Measurements from ENCODE around the gene NHERF2.

Gene NHERF2

DNA sequence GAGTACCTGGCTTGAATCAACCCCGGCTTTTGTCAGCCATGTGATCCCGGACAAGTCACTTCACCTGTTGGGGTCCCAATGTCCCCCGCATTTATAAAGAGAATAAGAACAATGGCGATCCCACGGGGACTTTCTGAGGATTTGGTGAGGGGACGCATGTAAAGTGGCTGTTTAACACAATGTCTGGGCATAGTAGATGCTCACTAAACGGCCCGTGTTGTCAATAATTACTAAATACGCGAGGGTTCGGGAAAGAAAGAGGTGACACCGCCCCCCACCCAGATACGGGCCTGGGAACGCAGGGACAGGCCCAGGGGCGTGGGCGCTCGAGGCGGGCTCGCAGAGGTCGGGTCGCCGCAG, 35.1 kb upstream of the NHERF2 start:
- no peak for DNase-seq

DNA sequence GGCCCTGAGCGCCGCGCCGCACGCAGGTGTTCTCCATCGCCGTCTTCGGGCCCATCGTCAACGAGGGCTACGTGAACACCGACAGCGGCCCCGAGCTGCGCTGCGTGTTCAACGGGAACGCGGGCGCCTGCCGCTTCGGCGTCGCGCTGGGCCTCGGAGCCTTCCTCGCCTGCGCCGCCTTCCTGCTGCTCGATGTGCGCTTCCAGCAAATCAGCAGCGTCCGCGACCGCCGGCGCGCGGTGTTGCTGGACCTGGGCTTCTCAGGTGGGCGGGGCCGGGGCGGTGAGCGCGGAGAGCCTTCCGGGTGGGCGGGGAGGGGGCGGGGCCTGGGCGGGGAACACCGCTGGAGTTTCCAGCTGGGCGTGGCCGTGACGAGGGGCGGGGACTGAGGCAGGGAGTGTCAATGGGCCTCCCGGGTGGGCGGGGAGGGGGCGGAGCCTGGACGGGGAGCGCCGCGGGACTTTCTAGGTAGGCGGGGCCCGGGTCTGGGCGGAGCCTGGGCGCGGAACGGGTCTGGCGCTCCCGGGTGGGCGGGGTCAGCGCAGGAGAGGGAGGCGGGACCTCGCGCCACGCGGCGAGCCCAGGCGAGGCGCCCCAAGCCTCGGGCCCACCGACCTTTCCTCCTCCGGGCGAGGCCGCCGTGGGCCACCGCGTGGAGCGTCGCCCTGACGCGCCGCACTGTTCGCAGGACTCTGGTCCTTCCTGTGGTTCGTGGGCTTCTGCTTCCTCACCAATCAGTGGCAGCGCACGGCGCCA, 34.6 kb upstream of the NHERF2 start:
- DNase-seq: no peak

DNA sequence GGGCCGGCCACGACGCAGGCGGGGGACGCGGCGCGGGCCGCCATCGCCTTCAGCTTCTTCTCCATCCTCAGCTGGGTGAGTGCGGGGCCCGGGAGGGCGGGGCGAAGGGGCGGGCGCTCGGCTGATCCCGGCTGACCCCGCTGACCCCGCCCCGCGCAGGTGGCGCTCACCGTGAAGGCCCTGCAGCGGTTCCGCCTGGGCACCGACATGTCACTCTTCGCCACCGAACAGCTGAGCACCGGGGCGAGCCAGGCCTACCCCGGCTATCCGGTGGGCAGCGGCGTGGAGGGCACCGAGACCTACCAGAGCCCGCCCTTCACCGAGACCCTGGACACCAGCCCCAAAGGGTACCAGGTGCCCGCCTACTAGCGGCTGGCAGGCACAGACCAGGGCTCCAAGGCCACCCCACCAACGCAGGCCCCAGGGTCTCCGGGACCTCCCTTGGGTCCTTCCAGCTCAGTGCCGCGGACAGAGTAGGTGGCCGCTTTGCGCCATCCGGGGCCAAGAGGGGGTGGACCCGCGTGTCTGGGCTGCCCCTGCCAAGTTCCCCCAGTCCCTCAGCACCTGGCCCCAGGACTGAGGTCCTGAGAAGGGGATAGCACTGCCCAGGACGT, 33.9 kb upstream of the NHERF2 start:
- no peak for DNase-seq

DNA sequence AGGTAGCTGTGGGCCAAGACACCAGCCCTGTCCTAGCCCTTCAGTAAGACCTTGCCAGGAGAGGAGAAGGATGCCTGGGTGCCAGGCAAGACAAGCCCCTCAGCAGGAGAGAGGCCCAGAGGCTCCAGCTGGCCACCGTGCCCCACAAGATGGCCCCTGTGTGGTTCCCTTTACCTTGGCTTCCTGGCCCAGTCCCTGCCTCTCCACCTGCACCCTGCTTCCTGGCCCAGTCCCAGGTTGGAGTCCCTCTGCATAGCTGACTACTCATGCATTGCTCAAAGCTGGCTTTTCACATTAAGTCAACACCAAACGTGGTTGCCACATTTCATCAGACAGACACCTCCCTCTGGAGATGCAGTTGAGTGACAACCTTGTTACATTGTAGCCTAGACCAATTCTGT, 33.0 kb upstream of the NHERF2 start:
- no peak for DNase-seq

- no peak for DNase-seq
Observed at GRCh38 chr16:1997494-1998359, 29.0 kb upstream of the NHERF2 start.

DNA sequence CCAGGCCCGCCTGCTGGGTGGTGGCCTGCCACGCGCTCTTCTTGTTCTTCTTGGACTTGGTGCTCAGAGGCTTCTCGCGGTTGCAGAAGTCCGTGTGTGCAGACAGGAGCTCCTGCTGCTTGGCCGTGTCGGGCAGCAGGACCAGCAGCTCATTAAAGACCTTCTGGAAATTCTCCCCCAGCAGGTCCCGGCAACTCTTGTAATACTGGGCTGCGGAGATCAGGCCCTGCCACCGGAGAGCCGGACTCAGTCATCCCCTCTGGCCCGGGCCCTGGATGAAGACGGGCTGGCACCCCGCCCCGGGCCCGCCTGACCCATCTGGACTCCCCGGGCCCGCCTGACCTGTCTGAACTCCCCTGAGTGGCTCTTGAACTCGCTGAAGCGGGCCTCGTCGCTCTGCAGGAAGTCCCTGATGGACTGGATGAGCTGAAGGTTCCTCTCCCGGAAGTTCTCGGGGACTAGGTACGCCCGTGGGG, 28.3 kb upstream of the NHERF2 start:
- no peak for DNase-seq

- DNase-seq: no peak
Observed at GRCh38 chr16:1998852-1999801, 27.6 kb upstream of the NHERF2 start.

DNA sequence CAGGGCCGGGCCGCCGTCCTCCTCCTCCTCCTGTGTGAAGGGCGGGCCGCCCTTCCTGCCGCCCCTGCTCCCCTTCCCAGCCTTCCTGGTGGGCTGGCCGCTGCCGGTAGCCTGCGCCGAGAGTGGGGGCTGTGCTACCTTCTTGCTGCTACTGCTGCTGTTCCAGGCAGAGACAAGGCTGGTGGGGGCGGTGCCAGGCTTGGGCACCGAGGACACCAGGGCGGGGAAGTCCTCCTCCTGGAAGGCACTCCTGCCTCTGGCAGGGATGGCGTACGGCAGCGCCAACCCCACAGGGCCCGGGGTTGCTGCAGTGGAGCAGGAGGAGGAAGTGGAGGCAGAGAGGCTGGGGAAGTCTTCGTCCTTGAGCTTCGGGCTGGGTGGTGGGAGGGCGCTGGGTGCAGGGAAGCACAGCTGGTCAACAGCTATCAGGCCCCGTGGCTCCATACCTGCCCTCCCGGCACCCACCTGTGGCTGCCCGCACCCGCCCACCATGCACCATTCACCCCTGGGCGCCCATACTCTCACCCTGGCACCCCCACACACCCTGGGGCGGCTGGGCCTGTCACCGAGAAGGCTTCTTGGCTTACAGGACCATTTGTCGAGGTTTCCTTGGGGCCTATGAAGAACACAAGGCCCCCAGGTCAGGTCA, 26.7 kb upstream of the NHERF2 start:
- no peak for DNase-seq

DNA sequence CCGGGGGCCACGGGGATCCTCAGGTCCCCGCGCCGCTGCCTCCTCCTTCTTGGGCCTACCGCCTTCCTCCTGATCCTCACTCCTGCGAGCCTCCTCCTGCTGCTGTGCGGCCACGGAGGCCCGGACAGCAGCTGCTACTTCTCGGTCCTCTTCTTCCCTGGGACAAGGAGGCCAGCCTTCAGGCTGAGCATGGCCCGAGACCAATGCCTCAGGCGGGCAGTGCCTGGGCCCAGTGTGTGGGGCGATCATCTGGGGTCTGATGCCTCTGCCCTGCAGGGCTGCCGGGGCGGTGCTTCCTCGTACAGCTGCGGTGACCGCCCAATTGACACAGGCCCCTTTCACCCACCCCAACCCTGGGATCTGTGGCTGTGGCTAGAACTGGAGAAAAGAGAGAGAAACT, 25.7 kb upstream of the NHERF2 start:
- no peak for DNase-seq

DNA sequence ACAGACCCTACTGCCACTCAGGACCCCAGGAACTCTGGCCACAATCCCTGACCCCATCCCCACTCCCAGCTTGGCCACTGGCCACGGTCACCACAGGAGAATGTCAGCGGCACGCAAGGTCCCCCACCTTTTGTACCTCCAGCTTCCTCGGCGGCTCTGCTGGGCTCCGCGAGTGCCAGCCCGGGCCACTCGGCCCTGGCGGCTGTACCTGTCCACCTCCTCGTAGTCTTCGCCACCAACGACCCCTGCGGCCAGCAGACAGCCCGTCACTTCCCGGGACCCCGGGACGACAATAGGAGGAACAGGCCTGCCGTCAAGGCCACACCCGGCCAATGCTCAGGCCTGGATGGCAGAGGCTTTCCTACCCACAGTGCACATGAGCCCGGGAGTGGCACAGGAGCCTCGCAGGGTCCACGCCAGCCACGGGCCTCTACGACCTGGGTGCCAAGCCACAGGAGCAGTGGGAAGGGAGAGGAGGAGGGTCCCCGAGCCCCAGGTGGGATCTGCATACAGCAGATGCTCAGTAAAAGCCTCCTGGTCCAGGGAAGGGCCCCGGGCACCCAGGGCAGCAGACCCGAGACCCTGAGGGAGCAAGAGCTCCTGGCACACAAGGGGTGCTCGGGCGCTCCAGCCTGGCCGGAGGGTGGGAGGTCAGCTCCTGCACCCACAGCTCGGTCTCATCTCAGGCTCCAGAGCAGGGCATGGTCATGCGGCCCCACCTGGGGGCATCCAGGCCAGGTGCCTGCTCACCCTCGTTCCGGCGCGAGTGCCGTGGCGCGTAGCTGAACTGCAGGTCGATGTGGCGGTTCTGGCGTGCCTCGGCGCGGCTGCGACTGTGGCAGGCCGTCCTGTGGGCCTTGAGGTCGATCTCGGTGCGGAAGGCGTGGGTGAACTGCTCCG, 25.0 kb upstream of the NHERF2 start:
- DNase-seq: no peak

GRCh38 chr16:2002406-2003230, 24.1 kb upstream of the NHERF2 start:
- no peak for DNase-seq

GRCh38 chr16:2003231-2003826, 23.4 kb upstream of the NHERF2 start:
- no peak for DNase-seq

- peak; percentile 86 for DNase-seq
Observed at GRCh38 chr16:2003827-2004641, 22.7 kb upstream of the NHERF2 start.

- DNase-seq: no peak
Observed at GRCh38 chr16:2004795-2005517, 21.7 kb upstream of the NHERF2 start.

DNA sequence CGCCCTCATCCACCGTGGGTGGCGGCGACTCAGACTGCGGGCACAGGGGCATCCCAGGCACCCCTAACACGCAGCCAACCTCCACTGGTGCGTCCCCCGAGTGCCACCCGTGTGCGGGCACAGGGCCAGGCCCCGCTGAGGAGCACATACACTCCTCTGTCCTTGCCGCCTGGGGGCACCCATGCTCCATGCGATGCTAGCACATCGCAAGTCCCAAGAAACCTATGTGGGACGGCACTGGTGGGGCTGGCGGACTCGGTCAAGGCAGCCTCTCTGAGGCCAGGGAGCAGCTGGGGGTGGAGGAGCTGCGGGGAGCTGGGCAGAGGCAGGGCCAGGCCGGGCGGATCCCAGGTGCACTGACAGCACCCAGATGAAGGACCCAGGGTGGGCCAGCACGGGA, 21.1 kb upstream of the NHERF2 start:
- DNase-seq: no peak

DNA sequence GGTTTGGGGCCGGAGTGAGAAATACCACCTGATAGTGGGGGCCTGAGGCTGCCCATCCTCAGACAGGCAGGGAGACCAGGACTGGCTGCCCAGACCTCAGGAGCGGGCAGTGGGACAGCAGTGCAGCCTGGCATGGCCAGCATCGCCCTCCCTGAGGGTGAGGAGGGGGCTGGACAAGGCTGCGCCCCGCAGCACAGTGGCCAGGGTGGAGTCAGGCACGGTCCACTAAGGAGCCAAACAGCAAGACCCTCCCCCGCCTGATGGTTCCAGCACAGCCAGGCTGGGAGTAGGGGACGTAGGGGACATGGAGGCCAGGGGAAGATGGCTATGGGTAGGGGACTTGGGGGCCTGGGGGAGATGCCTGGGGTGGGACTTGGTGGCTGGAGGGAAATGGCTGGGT, 20.4 kb upstream of the NHERF2 start:
- DNase-seq: no peak

- no peak for DNase-seq
Observed at GRCh38 chr16:2007081-2007836, 19.4 kb upstream of the NHERF2 start.

Measured in NCI-H524 treated with DMSO at 0.1 percent for 48 hours (cell line).